ENCODE measurements around the gene PLD1.

PLD1 gene

GRCh38 chr3:171796625-171797264 lies 13.5 kb downstream of the PLD1 start:
- no peak for DNase-seq (ENCODE audit: low read depth, low spot score)

- no peak for DNase-seq (ENCODE audit: low read depth, low spot score)
Observed at GRCh38 chr3:171792531-171792930, 17.8 kb downstream of the PLD1 start.

GRCh38 chr3:171791692-171792076 lies 18.6 kb downstream of the PLD1 start:
- no peak for DNase-seq (ENCODE audit: low read depth, low spot score)

GRCh38 chr3:171790898-171791691 lies 19.2 kb downstream of the PLD1 start:
- no peak for DNase-seq (ENCODE audit: low read depth, low spot score)

- no peak for DNase-seq (ENCODE audit: low read depth, low spot score)
Observed at GRCh38 chr3:171790574-171790897, 19.7 kb downstream of the PLD1 start.

- no peak for DNase-seq (ENCODE audit: low read depth, low spot score)
Observed at GRCh38 chr3:171789759-171790505, 20.4 kb downstream of the PLD1 start.

- DNase-seq (ENCODE audit: low read depth, low spot score): no peak
Observed at GRCh38 chr3:171788546-171789351, 21.5 kb downstream of the PLD1 start.

- DNase-seq (ENCODE audit: low read depth, low spot score): no peak
Observed at GRCh38 chr3:171786997-171787396, 23.3 kb downstream of the PLD1 start.

GRCh38 chr3:171784937-171785336 lies 25.3 kb downstream of the PLD1 start:
- DNase-seq (ENCODE audit: low read depth, low spot score): no peak

GRCh38 chr3:171784387-171784786 lies 25.9 kb downstream of the PLD1 start:
- no peak for DNase-seq (ENCODE audit: low read depth, low spot score)

GRCh38 chr3:171783626-171784025 lies 26.7 kb downstream of the PLD1 start:
- no peak for DNase-seq (ENCODE audit: low read depth, low spot score)

- DNase-seq (ENCODE audit: low read depth, low spot score): no peak
Observed at GRCh38 chr3:171783086-171783485, 27.2 kb downstream of the PLD1 start.

GRCh38 chr3:171782617-171783016 lies 27.7 kb downstream of the PLD1 start:
- DNase-seq (ENCODE audit: low read depth, low spot score): no peak

GRCh38 chr3:171781711-171782127 lies 28.6 kb downstream of the PLD1 start:
- no peak for DNase-seq (ENCODE audit: low read depth, low spot score)

GRCh38 chr3:171778493-171778892 lies 31.8 kb downstream of the PLD1 start:
- no peak for DNase-seq (ENCODE audit: low read depth, low spot score)

GRCh38 chr3:171777596-171777995 lies 32.7 kb downstream of the PLD1 start:
- DNase-seq (ENCODE audit: low read depth, low spot score): no peak

- no peak for DNase-seq (ENCODE audit: low read depth, low spot score)
Observed at GRCh38 chr3:171776839-171777583, 33.3 kb downstream of the PLD1 start.

- DNase-seq (ENCODE audit: low read depth, low spot score): no peak
Observed at GRCh38 chr3:171776411-171776810, 33.9 kb downstream of the PLD1 start.

GRCh38 chr3:171775943-171776342 lies 34.3 kb downstream of the PLD1 start:
- DNase-seq (ENCODE audit: low read depth, low spot score): no peak

GRCh38 chr3:171774521-171774920 lies 35.8 kb downstream of the PLD1 start:
- DNase-seq (ENCODE audit: low read depth, low spot score): no peak

- no peak for DNase-seq (ENCODE audit: low read depth, low spot score)
Observed at GRCh38 chr3:171772427-171773056, 37.7 kb downstream of the PLD1 start.

Data from smooth muscle cell of the brain vasculature (primary cell).